Activated CD4-positive, alpha-beta T cell treated with anti-CD3 and anti-CD28 coated beads, Interleukin-2, Interleukin-6, amounts not matched to agents 100 ng/mL and 50 ng/mL, durations not matched to agents 16 hours and 8 hours (primary cell): ENCODE results near the gene PPP1R36.
A peak's percentile ranks its signal among the peaks of the same experiment; 100 is the strongest.

Experiments
- DNase-seq: peaks from one replicate; pipeline ENCODE4 v3.0.0-alpha.2; 2020

The PPP1R36 gene

GRCh38 chr14:64572386-64573104, 22.8 kb downstream of the PPP1R36 start:
- DNase-seq, result no peak

- no peak for DNase-seq
Measured at GRCh38 chr14:64573109-64573508, 23.3 kb downstream of the PPP1R36 start.

GRCh38 chr14:64574371-64575107, 24.8 kb downstream of the PPP1R36 start:
- no peak for DNase-seq

GRCh38 chr14:64577211-64577610, 27.4 kb downstream of the PPP1R36 start:
- DNase-seq, result no peak

GRCh38 chr14:64580467-64580866, 30.7 kb downstream of the PPP1R36 start:
- no peak for DNase-seq

- no peak for DNase-seq
Measured at GRCh38 chr14:64581363-64581762, 31.6 kb downstream of the PPP1R36 start.

GRCh38 chr14:64581817-64582216, 32.1 kb downstream of the PPP1R36 start:
- no peak for DNase-seq

- no peak for DNase-seq
Measured at GRCh38 chr14:64584190-64584589, 34.4 kb downstream of the PPP1R36 start.

GRCh38 chr14:64591809-64592208, 42.0 kb downstream of the PPP1R36 start:
- no peak for DNase-seq

GRCh38 chr14:64594438-64594837, 44.7 kb downstream of the PPP1R36 start:
- DNase-seq, result no peak

GRCh38 chr14:64598404-64598803, 48.6 kb downstream of the PPP1R36 start:
- DNase-seq, result peak; percentile 30

- no peak for DNase-seq
Measured at GRCh38 chr14:64601571-64601970, 51.8 kb downstream of the PPP1R36 start.

- no peak for DNase-seq
Measured at GRCh38 chr14:64602826-64603225, 53.1 kb downstream of the PPP1R36 start.

- no peak for DNase-seq
Measured at GRCh38 chr14:64604001-64604400, 54.2 kb downstream of the PPP1R36 start.

GRCh38 chr14:64604881-64605280, 55.1 kb downstream of the PPP1R36 start:
- no peak for DNase-seq

GRCh38 chr14:64605926-64606685, 56.3 kb downstream of the PPP1R36 start:
- DNase-seq, result no peak

- DNase-seq, result no peak
Measured at GRCh38 chr14:64610049-64610746, 60.4 kb downstream of the PPP1R36 start.

- DNase-seq, result no peak
Measured at GRCh38 chr14:64611358-64612020, 61.7 kb downstream of the PPP1R36 start.

GRCh38 chr14:64612021-64612380, 62.2 kb downstream of the PPP1R36 start:
- DNase-seq, result no peak

GRCh38 chr14:64612971-64613666, 63.4 kb downstream of the PPP1R36 start:
- DNase-seq, result no peak

GRCh38 chr14:64614166-64614565, 64.4 kb downstream of the PPP1R36 start:
- no peak for DNase-seq

- no peak for DNase-seq
Measured at GRCh38 chr14:64614805-64615391, 65.1 kb downstream of the PPP1R36 start.
